ENCODE data around the gene NT5C.
A peak's percentile ranks its signal among the peaks of the same experiment; 100 is the strongest.

Gene NT5C

GRCh38 chr17:75118307-75118706, 13.2 kb downstream of the NT5C start:
- no peak for DNase-seq (ENCODE audit: extremely low read depth in 1 of 2, low read depth in 1 of 2)

- DNase-seq (ENCODE audit: extremely low read depth in 1 of 2, low read depth in 1 of 2) = no peak
These were observed 14.8 kb downstream of the NT5C start for GRCh38 chr17:75116737-75117136.

GRCh38 chr17:75115555-75115954, 16.0 kb downstream of the NT5C start:
- no peak for DNase-seq (ENCODE audit: extremely low read depth in 1 of 2, low read depth in 1 of 2)

GRCh38 chr17:75114552-75115314, 16.8 kb downstream of the NT5C start:
- DNase-seq (ENCODE audit: extremely low read depth in 1 of 2, low read depth in 1 of 2) = no peak

GRCh38 chr17:75113798-75114551, 17.6 kb downstream of the NT5C start:
- DNase-seq (ENCODE audit: extremely low read depth in 1 of 2, low read depth in 1 of 2) = peak; percentile 81 to 86

- DNase-seq (ENCODE audit: extremely low read depth in 1 of 2, low read depth in 1 of 2) = no peak
These were observed 19.7 kb downstream of the NT5C start for GRCh38 chr17:75111777-75112335.

GRCh38 chr17:75110234-75110937, 21.2 kb downstream of the NT5C start:
- no peak for DNase-seq (ENCODE audit: extremely low read depth in 1 of 2, low read depth in 1 of 2)

GRCh38 chr17:75109407-75110233, 21.9 kb downstream of the NT5C start, which contains the start of gene ARMC7:
ARMC7 (plus strand) TSS chr17:75109969; CDS start chr17:75110289, 320 bp downstream.
- peak; percentile 66 to 86 for DNase-seq (ENCODE audit: extremely low read depth in 1 of 2, low read depth in 1 of 2)

- DNase-seq (ENCODE audit: extremely low read depth in 1 of 2, low read depth in 1 of 2) = no peak
These were observed 22.5 kb downstream of the NT5C start for GRCh38 chr17:75109046-75109406.

- DNase-seq (ENCODE audit: extremely low read depth in 1 of 2, low read depth in 1 of 2) = no peak
These were observed 23.3 kb downstream of the NT5C start for GRCh38 chr17:75108193-75108592.

- DNase-seq (ENCODE audit: extremely low read depth in 1 of 2, low read depth in 1 of 2) = no peak
These were observed 26.1 kb downstream of the NT5C start for GRCh38 chr17:75105126-75106080.

GRCh38 chr17:75103601-75104554, 27.7 kb downstream of the NT5C start:
- DNase-seq (ENCODE audit: extremely low read depth in 1 of 2, low read depth in 1 of 2) = no peak

- DNase-seq (ENCODE audit: extremely low read depth in 1 of 2, low read depth in 1 of 2) = no peak
These were observed 29.1 kb downstream of the NT5C start for GRCh38 chr17:75102385-75102821.

GRCh38 chr17:75099881-75100595, 31.5 kb downstream of the NT5C start:
- no peak for DNase-seq (ENCODE audit: extremely low read depth in 1 of 2, low read depth in 1 of 2)

GRCh38 chr17:75098861-75099260, 32.7 kb downstream of the NT5C start:
- no peak for DNase-seq (ENCODE audit: extremely low read depth in 1 of 2, low read depth in 1 of 2)

- no peak for DNase-seq (ENCODE audit: extremely low read depth in 1 of 2, low read depth in 1 of 2)
These were observed 33.7 kb downstream of the NT5C start for GRCh38 chr17:75097865-75098264.

- DNase-seq (ENCODE audit: extremely low read depth in 1 of 2, low read depth in 1 of 2) = no peak
These were observed 35.4 kb downstream of the NT5C start for GRCh38 chr17:75096082-75096625.

Measured in activated CD8-positive, alpha-beta memory T cell treated with anti-CD3 and anti-CD28 coated beads for 1 hour (primary cell).